A549 (cell line): ENCODE results near the gene MYLIP. TPM values are rescaled to one million over a fixed set of nuclear protein-coding genes. Genes with fewer than 3 reads are reported as not detected.

Experiments used
- ATAC-seq, 2 experiments: fragments of 200-7000 bp in 1 of 2; fragments of >200 bp in 1 of 2; cut with Nextera tagmentation in 1 of 2; cut with Tn5 transposase in 1 of 2; 3 replicates each; pipeline versions ENCODE4 v1.8.0 to v1.9.1; 2018 to 2020; ENCODE audit warnings: mild to moderate bottlenecking in 1 of 2, moderate library complexity in 1 of 2
- CTCF ChIA-PET: fragments of 300-600 bp; sonication (Branson Sonifier 250); formaldehyde crosslinking; extraction: SDS; loops from one replicate; lab custom pipeline; 2021; ENCODE audit warnings: antibody characterized with exemption, inconsistent platforms; lab: Yijun Ruan, JAX
- POLR2A ChIA-PET: fragments of 350-600 bp; formaldehyde crosslinking; extraction: SDS; loops from one replicate; lab custom pipeline; 2021; ENCODE audit warnings: antibody characterized with exemption, inconsistent platforms; lab: Yijun Ruan, JAX
- DNase-seq, 2 experiments: peaks; one replicate each; pipeline versions ENCODE4 v3.0.0 to v3.0.0-alpha.2; 2011 to 2016; ENCODE audit warnings: low read depth in 1 of 2, low spot score in 1 of 2
- FAIRE-seq: peaks from 2 replicates; lab custom pipeline; 2011; peaks lifted over from hg19 to GRCh38; lab: Jason Lieb, UNC
- H3K27ac ChIP-seq, 2 experiments: fragments of >200 bp; sonication (Bioruptor Twin); formaldehyde crosslinking; 3 replicates each; pipeline ENCODE4 v1.5.1; 2016 to 2017
- H3K4me1 ChIP-seq: fragments of >200 bp; sonication (Bioruptor Twin); formaldehyde crosslinking; 3 replicates; pipeline ENCODE4 v1.6.1; 2016
- H3K4me2 ChIP-seq: fragments of >200 bp; sonication (Bioruptor Twin); formaldehyde crosslinking; 3 replicates; pipeline ENCODE4 v1.6.1; 2016
- H3K4me3 ChIP-seq: fragments of >200 bp; sonication (Bioruptor Twin); formaldehyde crosslinking; 3 replicates; pipeline ENCODE4 v1.5.1; 2016
- H3K9me3 ChIP-seq: fragments of >200 bp; sonication (Bioruptor Twin); formaldehyde crosslinking; 3 replicates; pipeline ENCODE4 v1.6.1; 2016
- BHLHE40 ChIP-seq: IDR thresholded peaks from 2 replicates; pipeline ENCODE4 v1.6.1; 2012; ENCODE audit warnings: low read depth, low read length, inconsistent platforms
- ESRRA ChIP-seq: fragments of 150-350 bp; IDR thresholded peaks from 2 replicates; pipeline ENCODE4 v1.6.1; 2014; ENCODE audit warnings: mild to moderate bottlenecking, low read length, borderline replicate concordance
- FOSL2 ChIP-seq, 2 experiments: fragments of 450-650 bp in 1 of 2; fragments of >200 bp in 1 of 2; sonication (Bioruptor Twin) in 1 of 2; formaldehyde crosslinking; IDR thresholded peaks; 2 replicates each; pipeline versions ENCODE4 v1.5.0 to v1.6.1; 2016 to 2020; ENCODE audit warnings: mild to moderate bottlenecking in 1 of 2, moderate library complexity in 1 of 2
- GATA3 ChIP-seq: IDR thresholded peaks from 2 replicates; pipeline ENCODE4 v1.6.1; 2012; ENCODE audit warnings: borderline replicate concordance
- HDAC2 ChIP-seq: fragments of 200-600 bp; sonication (generic); IDR thresholded peaks from 2 replicates; pipeline ENCODE4 v1.6.1; 2016
- HOXB13 ChIP-seq: fragments of 250-450 bp; sonication (Bioruptor Pico); IDR thresholded peaks from 2 replicates; pipeline ENCODE4 v1.5.0; 2020; ENCODE audit warnings: low read depth, mild to moderate bottlenecking, moderate library complexity
- MAFK ChIP-seq: fragments of 450-650 bp; IDR thresholded peaks from 2 replicates; pipeline ENCODE4 v1.6.1; 2014; ENCODE audit not compliant: partially characterized antibody
- MYC ChIP-seq: IDR thresholded peaks from 2 replicates; pipeline ENCODE4 v1.6.1; 2012; ENCODE audit warnings: mild to moderate bottlenecking, inconsistent platforms, low read length, improper control_type of control experiment, borderline replicate concordance
- NR3C1 ChIP-seq: fragments of >200 bp; sonication (Bioruptor Twin); formaldehyde crosslinking; IDR thresholded peaks from 3 replicates; pipeline ENCODE4 v1.6.1; 2017
- PHF8 ChIP-seq: fragments of 200-600 bp; sonication (generic); IDR thresholded peaks from 2 replicates; pipeline ENCODE4 v1.6.1; 2016; ENCODE audit warnings: low read depth, mild to moderate bottlenecking, antibody characterized with exemption, moderate library complexity, borderline replicate concordance
- RAD21 ChIP-seq, 2 experiments: fragments of >200 bp in 1 of 2; sonication (Bioruptor Twin) in 1 of 2; formaldehyde crosslinking in 1 of 2; IDR thresholded peaks in 1 of 2; conservative IDR thresholded peaks in 1 of 2; 2 replicates in 1 of 2; 3 replicates in 1 of 2; pipeline ENCODE4 v1.6.1; 2012 to 2018; ENCODE audit warnings: inconsistent platforms in 1 of 2
- RFX5 ChIP-seq: fragments of 450-650 bp; IDR thresholded peaks from 2 replicates; pipeline ENCODE4 v1.7.1; 2014; ENCODE audit warnings: antibody characterized with exemption, mild to moderate bottlenecking, moderate library complexity
- ZC3H11A ChIP-seq: fragments of 450-650 bp; IDR thresholded peaks from 2 replicates; pipeline ENCODE4 v1.6.1; 2014; ENCODE audit warnings: antibody characterized with exemption, mild to moderate bottlenecking
- ZNF302 ChIP-seq: fragments of 250-450 bp; sonication (Bioruptor Pico); IDR thresholded peaks from 2 replicates; pipeline ENCODE4 v1.9.0; 2021; ENCODE audit warnings: inconsistent platforms, mild to moderate bottlenecking, moderate library complexity
- ZSCAN20 ChIP-seq: fragments of 250-450 bp; sonication (Bioruptor Pico); IDR thresholded peaks from 2 replicates; pipeline ENCODE4 v1.8.0; 2022; ENCODE audit warnings: mild to moderate bottlenecking, moderate library complexity
- WGBS: methylation state at CpG from one replicate; pipeline ENCODE4 v1.1.6; 2017; ENCODE audit errors: missing lambda C conversion rate; 5-methylcytosine and 5-hydroxymethylcytosine counted together
- polyA plus RNA-seq, 4 experiments: library from polyadenylated mRNA; depleted of rRNA in 3 of 4; stranded (reverse); fragments of >200 nt; fragmentation: RNase III in 1 of 4; extraction: RNeasy Plus Mini Kit Qiagen cat#74134 plus additional on column Dnase treatment in 1 of 4; gene quantifications; 2 replicates in 3 of 4; 3 replicates in 1 of 4; pipeline ENCODE4 v1.2.3, GENCODE V29; 2011 to 2017
- TF ChIP-seq, protein P1 (sequence below): fragments of >200 bp; sonication (Bioruptor Twin); formaldehyde crosslinking; IDR thresholded peaks from 2 replicates; pipeline ENCODE4 v1.6.1; 2016
- TF ChIP-seq, protein P2 (sequence below): fragments of >200 bp; sonication (Bioruptor Twin); formaldehyde crosslinking; IDR thresholded peaks from 3 replicates; pipeline ENCODE4 v1.5.1; 2016
- TF ChIP-seq, protein P3 (sequence below): fragments of 150-350 bp; IDR thresholded peaks from 2 replicates; pipeline ENCODE4 v1.6.1; 2014; ENCODE audit warnings: low read depth, mild to moderate bottlenecking, low read length
- TF ChIP-seq, protein P4 (sequence below): IDR thresholded peaks from 2 replicates; pipeline ENCODE4 v1.6.1; 2012; ENCODE audit warnings: low read depth, borderline replicate concordance

The MYLIP gene
- polyA plus RNA-seq, 2 of the 4 experiments (the other 2 are of a cell fraction) = 2.3 to 9.1 TPM

DNA sequence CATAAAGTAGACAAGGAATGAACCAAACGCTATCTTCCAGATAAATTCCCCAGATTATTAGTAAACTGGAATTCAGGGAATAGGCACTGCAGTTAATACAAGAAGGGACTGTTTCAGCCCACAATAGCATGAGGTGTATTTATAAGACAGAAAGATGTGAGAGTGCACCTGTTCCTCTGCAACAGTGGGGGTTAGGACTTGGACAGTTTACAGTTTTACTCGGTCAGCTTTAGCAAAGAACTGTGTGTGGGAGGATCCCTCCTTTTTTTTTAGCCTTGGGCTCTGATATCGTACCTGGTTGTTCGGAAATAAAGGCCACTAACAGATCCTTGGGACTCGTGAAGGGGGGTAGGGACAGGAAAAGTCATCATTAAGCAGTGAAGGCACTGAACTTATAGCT is 2.0 kb upstream of the MYLIP start:
- no peak for FAIRE-seq
- Histone ChIP-seq H3K4me1 (peaks cover 7% of the 10 kb centered on the region; the same call in 2 of the 3 replicates), H3K4me3 (no peak overlapping the region), H3K9me3 (no peaks in the 10 kb centered on the region), H3K27ac (no peak overlapping the region), H3K4me2 (no peak overlapping the region)
- WGBS = 52% methylated on average over 5 of the region's 5 CpGs
- DNase-seq = no peak
- POLR2A ChIA-PET = no interaction called here
- no peak for ATAC-seq
- CTCF ChIA-PET = interaction anchor here (0.7 to 3.4 kb wide), 2 partner anchors 436 to 1032 kb away, joined by 3 to 15 read pairs; no protein-coding TSS in a partner anchor
- TF ChIP-seq, protein P1, sequence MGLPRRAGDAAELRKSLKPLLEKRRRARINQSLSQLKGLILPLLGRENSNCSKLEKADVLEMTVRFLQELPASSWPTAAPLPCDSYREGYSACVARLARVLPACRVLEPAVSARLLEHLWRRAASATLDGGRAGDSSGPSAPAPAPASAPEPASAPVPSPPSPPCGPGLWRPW = no peak

DNA sequence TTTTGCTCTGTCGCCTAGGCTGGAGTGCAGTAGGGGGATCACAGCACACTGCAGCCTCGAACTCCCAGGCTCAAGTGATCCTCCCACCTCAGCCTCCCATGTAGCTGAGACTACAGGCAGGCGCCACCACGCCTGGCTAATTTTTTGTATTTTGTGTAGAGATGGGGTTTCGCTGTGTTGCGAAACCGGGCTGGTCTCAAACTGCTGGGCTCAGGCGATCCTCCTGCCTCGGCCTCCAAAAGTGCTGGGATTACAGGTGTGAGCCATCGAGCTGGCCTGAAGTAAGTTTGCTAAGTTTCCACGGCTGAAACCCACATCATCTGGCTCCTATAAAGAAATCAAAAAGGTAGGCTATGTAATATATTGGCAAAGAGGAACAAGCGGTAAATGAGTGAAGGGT is 1.4 kb upstream of the MYLIP start:
- ATAC-seq = no peak
- ChIA-PET CTCF (interaction anchor here (0.6 to 3.4 kb wide), 3 partner anchors 11 to 470 kb away, joined by 3 to 15 read pairs (median 3); no protein-coding TSS in a partner anchor), POLR2A (no interaction called here)
- H3K4me1 ChIP-seq = peaks cover 14% of the 10 kb centered on the region; the same call in 2 of the 3 replicates
- no peak overlapping the region for H3K27ac ChIP-seq
- TF ChIP-seq HOXB13 (no peak), GATA3 (no peak), ZC3H11A (no peak), ZSCAN20 (CRISPR knock-in tag) (no peak), HDAC2 (no peak), PHF8 (no peak), NR3C1 (no peak), RAD21 (conservative IDR thresholded peaks at IDR 0.05 in 1 of 2, IDR thresholded peaks at IDR 0.05 in 1 of 2) (no peak), MYC (no peak), ESRRA (no peak), ZNF302 (CRISPR knock-in tag) (no peak), BHLHE40 (no peak), FOSL2 (IDR thresholded peaks at IDR 0.05) (no peak), FOSL2 (CRISPR knock-in tag; IDR thresholded peaks at IDR 0.05) (no peak), RFX5 (no peak), MAFK (no peak)
- TF ChIP-seq, protein P2, sequence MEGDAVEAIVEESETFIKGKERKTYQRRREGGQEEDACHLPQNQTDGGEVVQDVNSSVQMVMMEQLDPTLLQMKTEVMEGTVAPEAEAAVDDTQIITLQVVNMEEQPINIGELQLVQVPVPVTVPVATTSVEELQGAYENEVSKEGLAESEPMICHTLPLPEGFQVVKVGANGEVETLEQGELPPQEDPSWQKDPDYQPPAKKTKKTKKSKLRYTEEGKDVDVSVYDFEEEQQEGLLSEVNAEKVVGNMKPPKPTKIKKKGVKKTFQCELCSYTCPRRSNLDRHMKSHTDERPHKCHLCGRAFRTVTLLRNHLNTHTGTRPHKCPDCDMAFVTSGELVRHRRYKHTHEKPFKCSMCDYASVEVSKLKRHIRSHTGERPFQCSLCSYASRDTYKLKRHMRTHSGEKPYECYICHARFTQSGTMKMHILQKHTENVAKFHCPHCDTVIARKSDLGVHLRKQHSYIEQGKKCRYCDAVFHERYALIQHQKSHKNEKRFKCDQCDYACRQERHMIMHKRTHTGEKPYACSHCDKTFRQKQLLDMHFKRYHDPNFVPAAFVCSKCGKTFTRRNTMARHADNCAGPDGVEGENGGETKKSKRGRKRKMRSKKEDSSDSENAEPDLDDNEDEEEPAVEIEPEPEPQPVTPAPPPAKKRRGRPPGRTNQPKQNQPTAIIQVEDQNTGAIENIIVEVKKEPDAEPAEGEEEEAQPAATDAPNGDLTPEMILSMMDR = no peak
- TF ChIP-seq, protein P3, sequence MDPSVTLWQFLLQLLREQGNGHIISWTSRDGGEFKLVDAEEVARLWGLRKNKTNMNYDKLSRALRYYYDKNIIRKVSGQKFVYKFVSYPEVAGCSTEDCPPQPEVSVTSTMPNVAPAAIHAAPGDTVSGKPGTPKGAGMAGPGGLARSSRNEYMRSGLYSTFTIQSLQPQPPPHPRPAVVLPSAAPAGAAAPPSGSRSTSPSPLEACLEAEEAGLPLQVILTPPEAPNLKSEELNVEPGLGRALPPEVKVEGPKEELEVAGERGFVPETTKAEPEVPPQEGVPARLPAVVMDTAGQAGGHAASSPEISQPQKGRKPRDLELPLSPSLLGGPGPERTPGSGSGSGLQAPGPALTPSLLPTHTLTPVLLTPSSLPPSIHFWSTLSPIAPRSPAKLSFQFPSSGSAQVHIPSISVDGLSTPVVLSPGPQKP = no peak
- TF ChIP-seq, protein P4, sequence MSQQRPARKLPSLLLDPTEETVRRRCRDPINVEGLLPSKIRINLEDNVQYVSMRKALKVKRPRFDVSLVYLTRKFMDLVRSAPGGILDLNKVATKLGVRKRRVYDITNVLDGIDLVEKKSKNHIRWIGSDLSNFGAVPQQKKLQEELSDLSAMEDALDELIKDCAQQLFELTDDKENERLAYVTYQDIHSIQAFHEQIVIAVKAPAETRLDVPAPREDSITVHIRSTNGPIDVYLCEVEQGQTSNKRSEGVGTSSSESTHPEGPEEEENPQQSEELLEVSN = no peak
- no peak for FAIRE-seq
- H3K4me2 ChIP-seq = no peak overlapping the region
- no peaks in the 10 kb centered on the region for H3K9me3 ChIP-seq
- no peak overlapping the region for H3K4me3 ChIP-seq
- WGBS = 81% methylated on average over 12 of the region's 12 CpGs
- no peak for DNase-seq
